GM19438 (cell line): ENCODE measurements around the gene CHD9NB.
A peak's percentile ranks its signal among the peaks of the same experiment; 100 is the strongest.
"Not testable (repeated sequence)": the region's sequence is repeated elsewhere in the genome, so short reads cannot be mapped to it uniquely, and the experiment has no call there.

Experiments used
- ATAC-seq: cut with Tn5 transposase; IDR thresholded peaks from one replicate; pipeline ENCODE4 v1.9.1; 2021; ENCODE audit warnings: low read depth; ENCODE audit not compliant: unreplicated experiment

Gene CHD9NB

GRCh38 chr16:53059672-53060071 lies 7.0 kb upstream of the CHD9NB start:
- no peak for ATAC-seq

- no peak for ATAC-seq
These were observed 6.2 kb upstream of the CHD9NB start for GRCh38 chr16:53058882-53059281.

- no peak for ATAC-seq
These were observed 5.7 kb upstream of the CHD9NB start for GRCh38 chr16:53058441-53058840.

GRCh38 chr16:53057658-53058057 lies 5.0 kb upstream of the CHD9NB start:
- ATAC-seq, result no peak

- no peak for ATAC-seq
These were observed 3.7 kb upstream of the CHD9NB start for GRCh38 chr16:53056392-53056881.

- ATAC-seq, result no peak
These were observed 3.1 kb upstream of the CHD9NB start for GRCh38 chr16:53055541-53056391.

- peak; percentile 81 for ATAC-seq
These were observed 2.2 kb upstream of the CHD9NB start, which contains the start of gene CHD9 for GRCh38 chr16:53054670-53055485. CHD9 (plus strand) TSS chr16:53054991; CDS start chr16:53156090, 101,099 bp downstream.

- peak; percentile 22 for ATAC-seq
These were observed 1.4 kb upstream of the CHD9NB start for GRCh38 chr16:53053967-53054669.

GRCh38 chr16:53051255-53051654 lies 1.4 kb downstream of the CHD9NB start:
- not testable (repeated sequence) for ATAC-seq

- ATAC-seq, result no peak
These were observed 4.4 kb downstream of the CHD9NB start for GRCh38 chr16:53048139-53048915.

GRCh38 chr16:53047515-53047914 lies 5.2 kb downstream of the CHD9NB start:
- not testable (repeated sequence) for ATAC-seq

GRCh38 chr16:53045341-53046220 lies 7.1 kb downstream of the CHD9NB start:
- ATAC-seq, result no peak

GRCh38 chr16:53043986-53044601 lies 8.6 kb downstream of the CHD9NB start:
- no peak for ATAC-seq

- no peak for ATAC-seq
These were observed 9.3 kb downstream of the CHD9NB start for GRCh38 chr16:53043428-53043831.

- ATAC-seq, result no peak
These were observed 10.4 kb downstream of the CHD9NB start for GRCh38 chr16:53042235-53042701.

- no peak for ATAC-seq
These were observed 11.2 kb downstream of the CHD9NB start for GRCh38 chr16:53041320-53042051.

- ATAC-seq, result no peak
These were observed 11.9 kb downstream of the CHD9NB start for GRCh38 chr16:53040788-53041187.

GRCh38 chr16:53036711-53037110 lies 16.0 kb downstream of the CHD9NB start:
- not testable (repeated sequence) for ATAC-seq
